PC-9 (cell line): ENCODE results near the gene DPP9. TPM values are rescaled to one million over a fixed set of nuclear protein-coding genes. Genes with fewer than 3 reads are reported as not detected.

ENCODE experiments used
- BruUV-seq: library from RNA; stranded (reverse); fragments of 400-500 nt; replicated peaks from 2 replicates; lab custom pipeline; 2021; lab: Mats Ljungman, UMichigan
- CTCF ChIA-PET: fragments of 300-600 bp; sonication (Branson Sonifier 250); formaldehyde crosslinking; loops from one replicate; lab custom pipeline; 2022; ENCODE audit warnings: antibody characterized with exemption; lab: Charles Lee
- POLR2A ChIA-PET: fragments of 300-600 bp; sonication (Branson Sonifier 250); formaldehyde crosslinking; loops from one replicate; lab custom pipeline; 2022; ENCODE audit warnings: antibody characterized with exemption; ENCODE audit not compliant: unreplicated experiment; lab: Charles Lee
- DNase-seq, 2 experiments: peaks; one replicate each; pipeline versions ENCODE4 v3.0.0 to v3.0.0-alpha.2; 2015 to 2022; ENCODE audit warnings: mixed read lengths in 1 of 2
- H2AFZ ChIP-seq: fragments of 200-600 bp; sonication (generic); 2 replicates; pipeline ENCODE4 v1.8.1; 2017; ENCODE audit warnings: antibody characterized with exemption
- H3F3A ChIP-seq: fragments of 200-600 bp; sonication (generic); 2 replicates; pipeline ENCODE4 v1.8.1; 2017; ENCODE audit warnings: antibody characterized with exemption, mild to moderate bottlenecking, low read depth; ENCODE audit not compliant: insufficient read depth
- H3K27ac ChIP-seq: fragments of 200-600 bp; sonication (generic); 2 replicates; pipeline ENCODE4 v1.6.1; 2016; ENCODE audit warnings: mixed run types
- H3K27me3 ChIP-seq: fragments of 200-600 bp; sonication (generic); 2 replicates; pipeline ENCODE4 v1.6.1; 2016; ENCODE audit warnings: low read depth, mixed run types; ENCODE audit not compliant: insufficient read depth
- H3K36me3 ChIP-seq: fragments of 200-600 bp; sonication (generic); 2 replicates; pipeline ENCODE4 v1.6.1; 2016; ENCODE audit warnings: low read depth, mixed run types
- H3K4me1 ChIP-seq: fragments of 200-600 bp; sonication (generic); replicated peaks from 2 replicates; pipeline ENCODE4 v1.6.1; 2016; ENCODE audit warnings: mixed run types; ENCODE audit not compliant: insufficient read depth
- H3K4me2 ChIP-seq: fragments of 200-600 bp; sonication (generic); 2 replicates; pipeline ENCODE4 v1.6.1; 2017; ENCODE audit warnings: mixed run types
- H3K4me3 ChIP-seq: fragments of 200-600 bp; sonication (generic); 2 replicates; pipeline ENCODE4 v1.6.1; 2016; ENCODE audit warnings: mixed run types
- H3K79me2 ChIP-seq: fragments of 200-600 bp; sonication (generic); 2 replicates; pipeline ENCODE4 v1.6.1; 2017; ENCODE audit warnings: low read depth, mixed run types
- H3K9me2 ChIP-seq: fragments of 200-600 bp; sonication (generic); 2 replicates; pipeline ENCODE4 v1.8.1; 2017; ENCODE audit warnings: mild to moderate bottlenecking; ENCODE audit not compliant: insufficient read depth
- H3K9me3 ChIP-seq: fragments of 200-600 bp; sonication (generic); 2 replicates; pipeline ENCODE4 v1.8.1; 2016; ENCODE audit warnings: low read depth; ENCODE audit not compliant: insufficient read depth
- H4K20me1 ChIP-seq: fragments of 200-600 bp; sonication (generic); 2 replicates; pipeline ENCODE4 v1.8.1; 2017; ENCODE audit not compliant: insufficient read depth
- CTCF ChIP-seq: fragments of 200-600 bp; sonication (generic); conservative IDR thresholded peaks from 2 replicates; pipeline ENCODE4 v1.6.1; 2017; ENCODE audit warnings: mixed run types, antibody characterized with exemption, mild to moderate bottlenecking, moderate library complexity
- EZH2 ChIP-seq: fragments of 200-600 bp; sonication (generic); IDR thresholded peaks from 2 replicates; pipeline ENCODE4 v1.8.0; 2017; ENCODE audit warnings: antibody characterized with exemption, low read depth
- intact Hi-C: fragments of 100-400 bp; cut with micrococcal nuclease; formaldehyde crosslinking; loops from one replicate; pipeline ENCODE4 v1.10.0; 2022; ENCODE audit not compliant: unreplicated experiment
- total RNA-seq: library from RNA; stranded (reverse); gene quantifications from 2 replicates; pipeline ENCODE4 v1.2.3, GENCODE V29; 2021

Gene DPP9
- total RNA-seq, 1 experiment from 2014 or later: 85.3 TPM

GRCh38 chr19:4649392-4650047, 74.1 kb downstream of the DPP9 start:
- no peaks in the 10 kb centered on the region for H3F3A ChIP-seq
- ChIA-PET POLR2A (no interaction called here), CTCF (no interaction called here)
- DNase-seq: no peak
- no peaks in the 10 kb centered on the region for H3K4me1 ChIP-seq
- no peak overlapping the region for H3K4me3 ChIP-seq
- no peaks in the 10 kb centered on the region for H3K27me3 ChIP-seq
- H3K9me3 ChIP-seq: no peaks in the 10 kb centered on the region
- no peaks in the 10 kb centered on the region for H3K79me2 ChIP-seq
- no peaks in the 10 kb centered on the region for H4K20me1 ChIP-seq
- H2AFZ ChIP-seq: no peak overlapping the region
- no peak overlapping the region for H3K27ac ChIP-seq
- no TSS peak for BruUV-seq
- no peaks in the 10 kb centered on the region for H3K9me2 ChIP-seq
- intact Hi-C loops: no loop called here
- H3K36me3 ChIP-seq: no peaks in the 10 kb centered on the region
- TF ChIP-seq EZH2: no peak
- TF ChIP-seq CTCF: no peak
- H3K4me2 ChIP-seq: no peak overlapping the region

GRCh38 chr19:4647676-4648644, 75.7 kb downstream of the DPP9 start:
- H3K4me2 ChIP-seq: no peak overlapping the region
- H3K4me1 ChIP-seq: no peaks in the 10 kb centered on the region
- ChIA-PET POLR2A (no interaction called here), CTCF (interaction anchor here (0.5 to 0.6 kb wide), 2 partner anchors 10 to 12 kb away, joined by 3 to 4 read pairs; no protein-coding TSS in a partner anchor)
- H3K9me2 ChIP-seq: no peaks in the 10 kb centered on the region
- intact Hi-C loops: no loop called here
- H3F3A ChIP-seq: no peaks in the 10 kb centered on the region
- H3K4me3 ChIP-seq: no peak overlapping the region
- H2AFZ ChIP-seq: no peak overlapping the region
- no peaks in the 10 kb centered on the region for H3K36me3 ChIP-seq
- no TSS peak for BruUV-seq
- H3K27ac ChIP-seq: no peak overlapping the region
- no peak for TF ChIP-seq CTCF
- no peaks in the 10 kb centered on the region for H3K79me2 ChIP-seq
- no peaks in the 10 kb centered on the region for H3K9me3 ChIP-seq
- H3K27me3 ChIP-seq: no peaks in the 10 kb centered on the region
- H4K20me1 ChIP-seq: no peaks in the 10 kb centered on the region
- no peak for DNase-seq

- intact Hi-C loops: no loop called here
- H3K4me3 ChIP-seq: no peak overlapping the region
- H3K27me3 ChIP-seq: no peaks in the 10 kb centered on the region
- CTCF ChIA-PET: interaction anchor here (0.7 kb wide), 1 partner anchor 206 kb away, joined by 8 read pairs; no protein-coding TSS in a partner anchor
- H3K27ac ChIP-seq: no peak overlapping the region
- H4K20me1 ChIP-seq: no peaks in the 10 kb centered on the region
- H2AFZ ChIP-seq: no peak overlapping the region
- no TSS peak for BruUV-seq
- no peaks in the 10 kb centered on the region for H3K36me3 ChIP-seq
- TF ChIP-seq EZH2 (no peak), CTCF (no peak)
- no peaks in the 10 kb centered on the region for H3K9me2 ChIP-seq
- POLR2A ChIA-PET: no interaction called here
- H3K4me1 ChIP-seq: no peaks in the 10 kb centered on the region
- DNase-seq: no peak
- no peaks in the 10 kb centered on the region for H3K79me2 ChIP-seq
- no peak overlapping the region for H3K4me2 ChIP-seq
- no peaks in the 10 kb centered on the region for H3K9me3 ChIP-seq
- no peaks in the 10 kb centered on the region for H3F3A ChIP-seq
Measured at GRCh38 chr19:4645718-4646117, 77.9 kb downstream of the DPP9 start.
